Astrocyte (in vitro differentiated cells and primary cell): Measurements from ENCODE around the gene TMEM165.

Experiments
- EZH2 ChIP-seq: IDR thresholded peaks from 2 replicates; pipeline ENCODE4 v1.6.1; 2012; ENCODE audit warnings: mild to moderate bottlenecking, low read length, inconsistent platforms; ENCODE audit not compliant: insufficient read depth
- TF ChIP-seq, protein P1 (sequence below): IDR thresholded peaks from 2 replicates; pipeline ENCODE4 v1.5.1; 2011; ENCODE audit warnings: low read depth, mild to moderate bottlenecking, inconsistent platforms, low read length, moderate library complexity; ENCODE audit not compliant: insufficient read depth

DNA sequence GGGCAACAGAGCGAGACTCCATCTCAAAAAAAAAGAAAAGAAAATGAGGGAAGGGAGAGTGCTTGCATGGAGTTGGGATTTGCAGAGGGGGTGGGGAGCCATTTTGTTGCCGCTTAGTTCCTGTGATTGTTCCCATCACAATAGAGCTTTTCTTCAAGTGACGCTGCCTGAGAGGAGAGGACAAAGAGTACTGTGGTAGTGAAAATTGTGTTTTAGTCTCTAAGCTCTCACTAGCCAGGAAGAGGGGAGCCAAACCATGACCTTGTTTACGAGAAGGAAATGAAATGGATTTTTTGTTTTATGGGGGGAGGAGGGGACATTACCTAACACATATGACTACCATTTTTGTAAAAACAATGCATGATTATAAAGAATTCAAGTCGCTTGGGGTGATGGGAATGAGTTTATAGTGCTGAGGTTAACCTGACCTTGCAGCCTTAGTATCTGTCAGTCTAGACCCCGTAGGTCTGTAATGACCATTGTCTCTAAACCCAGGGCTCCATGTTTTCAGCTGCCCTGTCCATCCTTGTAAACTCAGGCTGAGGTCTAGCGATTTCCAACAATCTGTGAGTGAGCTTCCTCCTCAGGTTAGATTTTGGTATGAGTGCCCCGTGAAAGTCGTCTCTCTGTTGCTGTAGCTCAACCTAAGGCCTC lies 30.9 kb upstream of the TMEM165 start:
- TF ChIP-seq EZH2 = no peak
- TF ChIP-seq, protein P1, sequence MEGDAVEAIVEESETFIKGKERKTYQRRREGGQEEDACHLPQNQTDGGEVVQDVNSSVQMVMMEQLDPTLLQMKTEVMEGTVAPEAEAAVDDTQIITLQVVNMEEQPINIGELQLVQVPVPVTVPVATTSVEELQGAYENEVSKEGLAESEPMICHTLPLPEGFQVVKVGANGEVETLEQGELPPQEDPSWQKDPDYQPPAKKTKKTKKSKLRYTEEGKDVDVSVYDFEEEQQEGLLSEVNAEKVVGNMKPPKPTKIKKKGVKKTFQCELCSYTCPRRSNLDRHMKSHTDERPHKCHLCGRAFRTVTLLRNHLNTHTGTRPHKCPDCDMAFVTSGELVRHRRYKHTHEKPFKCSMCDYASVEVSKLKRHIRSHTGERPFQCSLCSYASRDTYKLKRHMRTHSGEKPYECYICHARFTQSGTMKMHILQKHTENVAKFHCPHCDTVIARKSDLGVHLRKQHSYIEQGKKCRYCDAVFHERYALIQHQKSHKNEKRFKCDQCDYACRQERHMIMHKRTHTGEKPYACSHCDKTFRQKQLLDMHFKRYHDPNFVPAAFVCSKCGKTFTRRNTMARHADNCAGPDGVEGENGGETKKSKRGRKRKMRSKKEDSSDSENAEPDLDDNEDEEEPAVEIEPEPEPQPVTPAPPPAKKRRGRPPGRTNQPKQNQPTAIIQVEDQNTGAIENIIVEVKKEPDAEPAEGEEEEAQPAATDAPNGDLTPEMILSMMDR = no peak
